IPS-11a (cell line): ENCODE data around the gene TAS2R9.
"Not testable (repeated sequence)": the region's sequence is repeated elsewhere in the genome, so short reads cannot be mapped to it uniquely, and the experiment has no call there.

Experiments used
- H3K4me3 ChIP-seq: one replicate; pipeline ENCODE4 v1.5.1; 2013; ENCODE audit warnings: low read depth, low read length, control low read depth

TAS2R9 gene, protein sequence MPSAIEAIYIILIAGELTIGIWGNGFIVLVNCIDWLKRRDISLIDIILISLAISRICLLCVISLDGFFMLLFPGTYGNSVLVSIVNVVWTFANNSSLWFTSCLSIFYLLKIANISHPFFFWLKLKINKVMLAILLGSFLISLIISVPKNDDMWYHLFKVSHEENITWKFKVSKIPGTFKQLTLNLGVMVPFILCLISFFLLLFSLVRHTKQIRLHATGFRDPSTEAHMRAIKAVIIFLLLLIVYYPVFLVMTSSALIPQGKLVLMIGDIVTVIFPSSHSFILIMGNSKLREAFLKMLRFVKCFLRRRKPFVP

DNA sequence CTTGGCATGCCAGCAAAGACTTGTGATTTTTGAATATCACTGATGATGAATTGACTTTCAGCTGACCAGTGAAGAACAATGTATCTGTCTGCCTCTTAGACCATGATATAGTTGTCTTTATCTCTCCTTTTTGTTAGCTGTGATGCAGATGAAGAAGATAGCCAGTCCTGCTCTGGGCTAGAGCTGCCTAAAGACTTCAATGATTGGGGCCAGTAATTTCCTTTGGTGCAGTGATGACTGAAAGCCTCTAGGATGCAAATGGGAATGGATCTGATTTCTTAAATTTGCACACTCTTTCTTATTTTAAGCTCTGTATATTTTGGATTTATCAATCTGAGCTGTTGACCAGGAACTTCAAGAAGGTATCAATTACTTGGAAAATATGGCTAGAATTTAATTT, at the start of gene TAS2R9:
Gene TAS2R9, minus strand, starts transcription at position 101 of the 400 bp plus-strand sequence. Its CDS starts 93 bp downstream, at position 8.
- no peak within 1 kb of the TSS for H3K4me3 ChIP-seq

DNA sequence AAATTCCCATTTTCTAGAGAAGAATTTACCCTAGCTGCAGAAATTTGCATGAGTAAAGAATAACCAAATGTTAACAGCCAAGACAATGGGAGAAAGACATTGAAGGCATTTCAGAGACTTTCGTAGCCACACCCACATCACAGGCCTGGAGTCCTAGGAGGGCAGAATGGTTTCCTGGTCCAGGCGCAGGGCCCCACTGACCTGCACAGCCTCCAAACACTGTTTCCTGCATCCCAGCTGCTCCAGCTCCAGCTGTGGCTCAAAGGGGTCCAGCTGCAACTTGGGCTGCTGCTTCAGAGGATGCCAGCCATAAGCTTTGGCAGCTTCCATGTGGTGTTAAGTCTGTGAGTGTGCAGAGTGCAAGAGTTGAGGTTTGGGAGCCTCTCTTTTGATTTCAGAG, 45.8 kb upstream of the TAS2R9 start:
- no peak overlapping the region for H3K4me3 ChIP-seq

DNA sequence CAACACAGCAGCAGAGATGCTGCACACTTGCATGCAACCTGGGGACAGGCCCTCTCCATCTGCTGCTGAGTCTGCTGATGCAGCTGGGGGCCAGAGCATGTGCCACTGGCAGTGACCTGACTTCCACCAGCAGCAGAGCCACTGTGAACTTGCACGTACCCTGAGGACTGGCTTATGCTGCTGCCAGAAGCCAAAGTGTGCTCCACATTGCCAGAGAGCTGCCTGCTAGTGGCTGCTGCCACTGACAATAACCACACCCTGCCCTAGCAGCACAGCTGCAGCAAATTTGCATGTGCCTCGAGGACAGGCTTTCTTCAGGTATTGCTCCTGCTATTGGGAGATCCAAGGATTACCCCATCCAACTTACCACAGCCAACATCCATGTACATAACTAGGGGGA, 43.8 kb upstream of the TAS2R9 start:
- H3K4me3 ChIP-seq, result no peak overlapping the region

DNA sequence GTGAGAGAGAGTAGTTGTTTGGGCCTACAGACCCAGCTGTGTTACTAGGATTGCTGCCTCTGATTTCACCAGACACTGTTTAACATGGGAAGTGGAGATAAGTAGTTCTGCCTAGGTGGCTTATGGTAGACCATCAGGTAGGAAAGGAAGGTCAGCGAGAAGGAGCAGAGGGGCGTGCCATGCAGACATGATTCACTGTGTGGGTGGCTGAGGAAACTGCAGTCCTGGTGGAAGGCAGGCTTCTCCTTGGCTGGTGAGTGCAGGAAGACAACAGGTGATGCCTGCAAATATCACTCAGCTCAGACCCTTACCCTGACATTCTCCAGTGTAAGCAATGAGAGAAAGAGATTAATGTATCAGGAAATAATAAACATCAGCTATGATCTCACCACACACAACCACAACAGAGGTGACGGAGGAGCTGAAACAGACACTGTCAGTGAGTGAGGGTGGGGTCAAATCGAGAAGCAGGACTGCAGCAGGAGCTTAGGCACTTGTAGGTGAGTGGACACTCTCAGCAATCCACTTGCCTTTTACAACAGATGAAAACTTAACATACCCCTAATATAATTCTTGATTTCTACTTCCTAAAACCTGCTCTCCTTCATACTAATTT, 41.4 kb upstream of the TAS2R9 start:
- no peak overlapping the region for H3K4me3 ChIP-seq

DNA sequence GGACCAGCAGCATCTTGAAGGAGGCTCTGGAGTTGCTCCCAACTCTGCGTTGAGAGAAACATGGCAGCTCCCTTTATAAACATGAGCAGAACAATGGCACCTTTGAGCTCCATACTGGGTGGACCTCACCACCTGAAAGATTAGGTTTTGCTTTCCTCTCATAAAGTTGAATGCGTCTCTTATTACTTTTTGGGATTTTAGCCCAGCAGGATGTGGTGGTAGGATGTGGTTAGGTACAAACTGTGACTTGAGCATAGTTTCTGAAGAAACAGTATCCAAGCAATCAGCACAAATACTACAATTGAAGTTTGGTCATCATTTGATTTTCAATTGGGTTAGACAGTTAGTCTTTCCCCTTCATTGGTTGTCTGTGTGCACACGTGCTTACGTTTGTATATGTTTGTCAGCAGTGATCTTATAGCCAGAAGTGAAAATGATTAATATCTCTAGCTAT, 39.5 kb upstream of the TAS2R9 start, which contains the start of gene PRR4:
Gene PRR4, minus strand, starts transcription at position 51 of the 454 bp plus-strand sequence. Its CDS starts 38 bp downstream, at position 13.
- no peak within 1 kb of the TSS for H3K4me3 ChIP-seq

DNA sequence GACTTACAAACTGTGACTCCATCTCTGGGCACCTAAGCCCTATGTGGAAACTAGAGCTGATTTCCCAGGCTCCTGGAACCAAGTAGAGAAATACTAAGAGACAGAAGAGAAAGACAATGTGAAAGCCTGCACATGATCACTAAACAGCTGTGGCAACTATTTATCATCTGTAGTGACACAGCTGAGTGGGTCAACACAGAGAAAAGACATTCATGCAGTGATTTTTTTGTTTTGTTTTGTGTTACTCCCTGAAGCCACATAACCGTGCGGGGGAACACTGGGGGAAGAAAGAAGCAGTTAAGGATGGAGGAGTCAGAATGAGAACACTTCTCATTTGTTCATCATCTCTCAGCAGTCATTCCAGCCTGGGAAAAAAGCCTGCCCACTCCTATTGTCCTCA, 37.8 kb upstream of the TAS2R9 start:
- no peak overlapping the region for H3K4me3 ChIP-seq

DNA sequence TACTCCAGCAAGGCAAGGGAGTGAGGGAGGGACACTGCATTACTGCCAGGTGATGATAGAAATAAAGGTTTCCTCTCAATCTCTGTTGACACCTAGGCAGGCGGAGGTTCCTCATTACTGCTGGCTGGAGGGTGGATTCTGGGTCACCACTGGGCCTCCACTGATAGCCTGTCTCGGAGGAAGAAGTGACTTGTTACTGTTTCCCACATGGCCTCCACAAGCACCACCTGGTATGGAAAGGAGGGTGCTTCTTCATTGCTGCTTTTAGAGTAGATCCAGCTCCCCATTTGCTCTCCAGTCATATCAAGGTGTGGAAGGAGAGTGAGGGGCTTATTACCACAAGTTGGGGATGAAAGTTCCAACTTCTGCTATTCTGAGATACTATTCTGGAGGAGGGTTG, 32.9 kb upstream of the TAS2R9 start:
- H3K4me3 ChIP-seq, result no peak overlapping the region

DNA sequence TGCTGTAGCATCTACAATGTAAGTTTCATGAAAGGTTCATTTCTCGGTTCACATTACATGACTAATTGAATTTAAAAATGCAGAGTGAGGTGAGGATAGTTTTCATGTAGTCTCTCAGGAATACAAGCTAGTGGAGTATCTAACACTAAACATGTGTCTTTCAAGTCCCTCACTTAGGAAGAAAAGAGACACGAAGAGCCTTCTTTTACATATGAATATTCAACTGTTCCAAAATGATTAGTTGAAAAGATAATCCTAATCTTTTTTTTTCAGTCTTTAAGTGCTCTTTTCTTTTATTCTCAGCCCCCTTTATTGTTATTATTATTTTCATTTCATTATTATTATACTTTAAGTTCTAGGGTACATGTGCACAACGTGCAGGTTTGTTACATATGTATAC, 28.5 kb upstream of the TAS2R9 start:
- no peak overlapping the region for H3K4me3 ChIP-seq

DNA sequence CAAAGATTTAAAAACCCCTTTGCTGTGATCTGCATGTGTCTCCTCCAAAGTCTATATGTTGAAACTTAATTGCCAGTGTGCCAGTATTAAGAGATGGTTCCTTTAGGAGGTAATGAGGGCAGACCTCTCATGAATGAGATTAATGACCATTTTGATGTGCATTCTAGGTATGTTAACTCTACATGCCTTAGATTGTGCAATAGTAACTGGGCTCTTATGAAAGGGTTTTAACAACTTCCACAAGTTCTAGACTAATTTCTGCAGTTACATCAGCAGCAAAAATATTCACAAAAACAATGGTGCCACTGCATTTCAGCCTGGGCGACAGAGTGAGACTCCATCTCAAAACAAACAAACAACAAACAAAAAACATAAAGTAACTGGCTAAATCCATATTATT, 20.0 kb upstream of the TAS2R9 start:
- no peak overlapping the region for H3K4me3 ChIP-seq

DNA sequence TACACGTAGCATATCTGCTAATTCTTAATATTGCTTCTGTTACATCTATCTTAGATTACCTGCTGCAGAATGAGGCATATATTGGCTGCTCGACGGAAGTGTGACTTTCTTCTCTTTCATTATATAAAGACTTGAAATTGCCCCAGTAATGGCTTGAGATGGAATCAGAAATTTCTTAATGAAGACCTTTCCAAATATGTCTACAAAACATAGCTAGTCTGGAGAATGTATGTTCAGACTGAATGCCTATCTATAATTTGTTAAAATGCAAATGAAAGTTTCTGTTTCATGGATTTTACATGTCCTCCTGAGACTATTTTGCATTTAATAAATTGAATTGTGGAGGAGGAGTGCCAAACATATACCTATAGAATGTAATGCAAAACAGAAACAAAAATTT, 16.3 kb upstream of the TAS2R9 start, which contains the start of gene TAS2R10:
Gene TAS2R10, minus strand, starts transcription at position 101 of the 400 bp plus-strand sequence. Its CDS starts 89 bp downstream, at position 12.
- H3K4me3 ChIP-seq, result no peak within 1 kb of the TSS

DNA sequence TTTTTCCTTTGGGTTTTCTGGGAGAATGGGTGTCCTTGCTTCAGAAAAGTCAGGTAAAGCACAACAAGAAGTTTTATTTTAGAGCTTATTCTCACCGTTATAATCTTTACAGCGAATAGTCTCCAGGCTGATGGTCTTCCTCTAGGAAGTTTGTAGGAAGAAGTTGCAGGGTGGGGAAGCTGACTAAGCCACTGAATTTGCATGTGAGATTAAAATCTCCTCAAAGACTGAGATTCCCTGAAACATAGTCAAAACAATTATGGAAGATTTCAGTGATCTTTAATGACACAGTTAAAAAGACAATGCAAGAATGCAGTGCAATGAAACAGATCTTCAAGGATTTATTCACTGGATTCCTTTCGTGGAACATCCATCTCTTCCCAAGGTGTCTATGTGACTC, 15.0 kb upstream of the TAS2R9 start:
- H3K4me3 ChIP-seq, result no peak overlapping the region

DNA sequence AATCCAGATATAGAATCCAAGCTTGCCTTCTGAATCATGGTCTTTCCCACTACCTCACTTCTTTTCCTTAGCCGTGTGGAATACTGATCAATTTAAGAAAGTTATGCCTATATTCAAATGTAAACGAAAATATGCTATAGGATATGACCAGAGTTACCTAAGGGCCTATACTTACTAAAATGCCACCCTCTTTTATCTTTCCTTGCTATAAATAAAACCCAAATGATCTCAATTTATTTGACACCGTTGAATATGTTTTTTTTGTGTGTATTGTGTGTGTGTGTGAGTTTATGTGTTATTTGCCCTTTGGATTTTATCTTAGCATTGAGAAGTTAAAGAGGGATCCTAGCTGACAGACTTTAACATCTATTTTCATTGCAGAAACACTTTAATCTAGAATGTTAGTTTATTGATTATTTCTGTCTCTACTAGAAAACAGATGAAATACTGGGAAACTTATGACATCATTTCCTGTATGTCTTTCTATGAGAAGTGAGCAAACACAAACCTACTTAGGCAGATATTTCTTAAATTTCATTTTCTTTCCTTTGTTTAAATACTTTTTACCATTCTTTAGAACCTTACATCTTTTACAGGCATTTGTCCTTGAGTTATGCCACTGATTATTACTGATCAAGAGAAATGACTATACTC, 2.0 kb upstream of the TAS2R9 start:
- H3K4me3 ChIP-seq, result no peak overlapping the region

DNA sequence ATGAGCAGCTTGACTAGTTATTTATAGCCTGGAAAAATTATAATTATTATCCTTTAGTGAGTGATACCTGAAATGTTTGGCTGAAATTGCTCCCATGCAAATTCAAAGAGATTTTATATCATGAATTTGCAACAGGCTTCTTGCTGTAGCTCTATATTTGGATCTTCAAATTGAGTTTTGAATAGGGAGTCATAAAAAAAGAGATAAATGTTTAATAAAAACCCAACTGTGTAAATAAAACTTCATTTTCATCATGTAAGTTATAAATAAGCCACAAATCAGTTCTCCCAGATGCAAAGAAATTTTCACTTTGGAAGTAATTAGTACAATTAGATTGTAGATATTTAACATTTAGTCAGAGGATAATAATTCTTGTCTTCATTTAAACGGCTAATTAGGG, 2.8 kb downstream of the TAS2R9 start, which contains the start of gene TAS2R8:
Gene TAS2R8, minus strand, starts transcription at position 101 of the 400 bp plus-strand sequence. CDS start 306 bp downstream, outside the sequence.
- H3K4me3 ChIP-seq, result no peak within 1 kb of the TSS

DNA sequence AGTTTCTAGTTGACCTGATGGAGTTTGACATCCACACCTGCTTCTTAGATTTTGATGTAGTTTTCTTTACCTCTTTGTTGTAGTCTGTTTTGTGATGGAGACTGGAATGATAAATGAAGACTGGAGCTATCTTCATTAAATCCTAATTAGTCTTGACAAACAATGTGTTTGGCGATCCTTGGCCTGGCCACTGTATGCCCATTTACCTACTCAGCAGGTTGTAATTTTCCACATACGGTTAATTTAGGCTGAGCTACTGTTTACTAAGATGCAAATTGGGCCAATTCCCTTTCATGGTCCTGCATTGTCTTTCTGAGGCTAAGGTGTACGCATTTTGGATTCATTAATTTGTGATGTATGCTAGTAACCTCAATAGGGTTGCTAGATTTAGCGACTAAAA, 7.4 kb downstream of the TAS2R9 start, which contains the start of gene TAS2R7:
Gene TAS2R7, minus strand, starts transcription at position 41 of the 400 bp plus-strand sequence. CDS start 57 bp downstream, outside the sequence.
- no peak within 1 kb of the TSS for H3K4me3 ChIP-seq

DNA sequence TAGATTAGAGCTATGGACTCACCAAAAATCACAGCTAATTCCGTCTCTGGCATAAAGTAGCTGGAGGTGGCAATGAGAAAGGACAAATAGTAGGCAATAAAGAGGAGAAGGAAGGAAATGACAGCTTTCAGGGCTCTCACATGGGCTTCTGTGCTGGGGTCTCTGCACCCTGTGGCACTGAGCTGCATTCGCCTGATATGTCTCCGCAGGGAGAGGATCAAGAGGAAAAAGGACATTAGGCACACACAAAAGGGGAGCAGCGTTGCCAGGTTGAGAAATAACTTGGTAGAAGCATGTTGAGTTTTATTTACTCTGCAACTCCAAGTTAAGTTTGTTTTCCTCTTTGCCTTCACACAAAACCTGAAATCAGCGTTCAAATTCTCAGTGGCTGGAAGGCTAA, 8.2 kb downstream of the TAS2R9 start:
- H3K4me3 ChIP-seq, result no peak overlapping the region

DNA sequence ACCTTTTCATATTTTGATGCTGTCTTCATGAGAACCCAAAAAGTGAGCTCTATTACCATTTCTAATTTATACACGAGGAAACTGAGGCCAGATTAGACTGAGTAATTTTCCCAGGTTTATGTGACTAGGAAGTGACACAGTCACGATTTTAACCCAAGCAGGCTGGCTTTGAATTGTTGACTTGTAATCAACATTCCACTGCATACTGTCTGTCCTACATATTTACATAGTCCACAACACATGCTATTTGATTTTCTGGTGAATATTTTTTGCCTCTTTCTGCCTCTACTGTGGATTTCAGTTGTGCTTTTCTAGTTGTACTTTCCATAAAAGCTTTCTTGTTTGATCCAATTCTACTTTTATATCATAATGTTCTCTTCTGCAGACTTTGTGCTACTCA, 15.7 kb downstream of the TAS2R9 start:
- H3K4me3 ChIP-seq, result no peak overlapping the region

DNA sequence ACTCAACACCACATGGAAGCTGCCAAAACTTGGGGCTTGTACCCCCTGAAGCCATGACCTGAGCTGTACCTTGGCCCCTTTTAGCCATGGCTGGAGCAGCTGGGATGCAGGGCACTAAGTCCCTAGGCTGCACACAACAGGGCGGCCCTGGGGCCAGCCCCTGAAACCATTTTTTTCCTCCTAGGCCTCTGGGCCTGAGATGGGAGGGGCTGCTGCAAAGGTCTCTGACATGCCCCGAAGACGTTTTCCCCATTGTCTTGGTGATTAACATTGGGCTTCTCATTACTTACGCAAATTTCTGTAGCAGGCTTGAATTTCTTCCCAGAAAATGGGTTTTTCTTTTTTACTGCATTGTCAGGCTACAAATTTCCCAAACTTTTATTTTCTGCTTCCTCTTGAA, 18.2 kb downstream of the TAS2R9 start:
- H3K4me3 ChIP-seq, result not testable (repeated sequence)

DNA sequence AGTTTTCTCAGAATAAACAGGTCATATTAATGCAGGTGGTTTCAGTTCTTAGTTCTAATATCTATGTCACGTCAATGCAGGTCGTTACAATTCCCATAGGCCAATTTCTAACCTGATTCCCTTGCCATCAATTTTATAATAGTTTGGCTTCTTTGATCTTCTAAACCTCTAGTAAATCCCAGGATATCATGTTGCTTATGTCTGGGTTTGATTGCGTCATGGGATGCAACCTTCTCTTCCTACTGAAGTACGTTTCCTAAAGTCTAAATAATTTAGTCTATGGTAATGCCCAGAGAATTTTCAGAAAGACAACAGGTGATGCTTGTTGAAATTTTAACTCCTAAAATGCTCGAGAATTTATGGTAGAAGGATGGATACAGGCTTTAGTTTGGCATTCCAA, 26.7 kb downstream of the TAS2R9 start:
- no peak overlapping the region for H3K4me3 ChIP-seq

DNA sequence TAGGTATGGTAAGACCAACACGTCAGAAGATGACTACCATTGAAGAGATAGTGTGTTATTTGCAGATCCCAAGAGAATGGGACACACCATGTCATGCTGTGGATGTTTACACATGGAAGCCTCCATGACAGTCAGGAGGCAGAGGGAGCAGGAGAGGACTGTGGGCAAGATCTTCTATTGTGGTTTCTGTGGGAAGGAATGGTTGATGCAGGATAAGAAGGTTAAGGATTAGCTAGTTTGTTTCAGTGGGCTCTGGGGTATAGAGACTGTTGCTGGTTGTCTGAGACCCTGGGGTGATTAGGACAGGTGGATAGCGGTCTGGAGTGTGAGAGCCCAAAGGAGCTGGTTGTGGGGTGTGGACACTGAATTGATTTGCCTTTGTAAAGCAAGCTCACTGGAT, 30.9 kb downstream of the TAS2R9 start:
- no peak overlapping the region for H3K4me3 ChIP-seq

DNA sequence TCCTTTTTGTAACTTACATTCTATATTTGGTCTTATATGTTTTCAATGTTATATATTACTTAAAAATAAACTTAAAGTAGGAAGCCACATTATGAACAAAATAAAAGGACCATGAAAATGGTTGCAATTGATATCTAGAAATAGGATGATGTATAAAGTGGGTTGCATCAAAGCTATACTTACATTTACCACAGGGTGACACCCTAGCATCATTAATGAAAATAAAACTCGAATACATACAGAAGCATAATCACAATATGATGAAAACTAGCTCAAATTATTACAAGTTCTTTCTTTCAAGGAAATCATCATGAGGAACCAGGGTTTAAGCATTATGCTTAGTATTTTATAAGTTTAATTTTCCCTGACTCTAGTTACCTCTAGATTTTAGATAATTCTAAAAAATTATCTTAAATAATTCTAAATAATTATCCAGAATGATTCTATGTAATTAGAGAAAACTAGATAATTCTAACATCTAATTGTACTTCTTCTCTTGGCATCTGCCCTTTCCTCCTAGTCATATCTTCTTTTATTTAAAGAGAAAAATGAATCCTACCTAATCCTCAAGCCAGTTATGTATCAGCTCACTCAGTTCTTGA, 38.7 kb downstream of the TAS2R9 start:
- no peak overlapping the region for H3K4me3 ChIP-seq

DNA sequence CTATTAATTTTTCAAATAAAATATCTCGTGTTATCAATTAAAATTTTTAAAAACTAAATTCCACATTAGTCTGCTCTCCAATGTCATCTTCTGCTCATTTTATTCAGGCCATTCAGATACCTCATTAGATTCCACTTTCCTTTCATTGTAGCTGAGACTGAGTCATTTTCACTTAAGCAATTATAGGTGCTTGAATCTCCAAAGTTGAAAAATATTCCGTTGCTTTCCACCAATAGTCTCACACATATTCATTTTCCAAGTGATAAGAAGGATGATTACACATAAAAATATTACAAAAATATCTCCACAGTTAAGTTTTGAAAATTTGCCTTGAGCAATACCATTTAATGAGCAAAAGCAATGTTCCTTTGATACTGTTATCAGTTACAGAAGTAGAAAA, 50.3 kb downstream of the TAS2R9 start:
- no peak overlapping the region for H3K4me3 ChIP-seq
